Osteocyte (in vitro differentiated cells): Measurements from ENCODE around the gene CWC25. TPM values are rescaled to one million over a fixed set of nuclear protein-coding genes. Genes with fewer than 3 reads are reported as not detected.

Experiments used
- DNase-seq: peaks from one replicate; pipeline ENCODE4 v3.0.0; 2021; ENCODE audit warnings: mixed read lengths; ENCODE audit not compliant: unreplicated experiment; ENCODE audit errors: extremely low spot score
- H3K27ac Mint-ChIP-seq: one replicate; pipeline ENCODE4 v1.8.0; 2021; ENCODE audit warnings: mild to moderate bottlenecking, mixed read lengths; ENCODE audit not compliant: unreplicated experiment
- H3K27me3 Mint-ChIP-seq: one replicate; pipeline ENCODE4 v1.8.0; 2021; ENCODE audit warnings: mixed read lengths; ENCODE audit not compliant: unreplicated experiment
- H3K36me3 Mint-ChIP-seq: one replicate; pipeline ENCODE4 v1.8.0; 2021; ENCODE audit warnings: mixed read lengths; ENCODE audit not compliant: unreplicated experiment
- H3K4me1 Mint-ChIP-seq: one replicate; pipeline ENCODE4 v1.8.0; 2021; ENCODE audit warnings: mixed read lengths; ENCODE audit not compliant: unreplicated experiment
- H3K4me3 Mint-ChIP-seq: one replicate; pipeline ENCODE4 v1.8.0; 2021; ENCODE audit warnings: mild to moderate bottlenecking, moderate library complexity, mixed read lengths; ENCODE audit not compliant: unreplicated experiment
- H3K9me3 Mint-ChIP-seq: one replicate; pipeline ENCODE4 v1.8.0; 2021; ENCODE audit warnings: mixed read lengths; ENCODE audit not compliant: unreplicated experiment
- CTCF ChIP-seq: fragments of 200-600 bp; sonication (generic); IDR thresholded peaks from 2 replicates; pipeline ENCODE4 v1.5.0; 2021; ENCODE audit warnings: antibody characterized with exemption, mild to moderate bottlenecking, moderate library complexity
- total RNA-seq: library from RNA; stranded (reverse); gene quantifications from 2 replicates; pipeline ENCODE4 v1.2.1, GENCODE V29; 2021

Gene CWC25
- total RNA-seq, 1 donor from 2014 or later = 17.2 TPM

- peak overlapping the region; percentile 19 for H3K27ac Mint-ChIP-seq
- no peaks in the 10 kb centered on the region for H3K9me3 Mint-ChIP-seq
- no peak for TF ChIP-seq CTCF
- peak overlapping the region; percentile 98 for H3K4me3 Mint-ChIP-seq
- no peak for DNase-seq
- H3K4me1 Mint-ChIP-seq = peaks cover 38% of the 10 kb centered on the region
- peaks cover 51% of the 10 kb centered on the region for H3K36me3 Mint-ChIP-seq
- H3K27me3 Mint-ChIP-seq = no peaks in the 10 kb centered on the region
Observed at GRCh38 chr17:38850374-38850773, 25.3 kb upstream of the CWC25 start.

- DNase-seq = no peak
- TF ChIP-seq CTCF = no peak
- H3K9me3 Mint-ChIP-seq = no peaks in the 10 kb centered on the region
- H3K27ac Mint-ChIP-seq = no peak overlapping the region
- no peak overlapping the region for H3K4me3 Mint-ChIP-seq
- H3K4me1 Mint-ChIP-seq = peaks cover 37% of the 10 kb centered on the region
- H3K36me3 Mint-ChIP-seq = peaks cover 51% of the 10 kb centered on the region
- H3K27me3 Mint-ChIP-seq = no peaks in the 10 kb centered on the region
Observed at GRCh38 chr17:38848939-38849605, 24.0 kb upstream of the CWC25 start.

- Mint-ChIP-seq H3K36me3 (peaks cover 51% of the 10 kb centered on the region), H3K9me3 (no peaks in the 10 kb centered on the region), H3K4me3 (no peak overlapping the region), H3K4me1 (peaks cover 33% of the 10 kb centered on the region), H3K27ac (no peak overlapping the region), H3K27me3 (no peaks in the 10 kb centered on the region)
- DNase-seq = no peak
- TF ChIP-seq CTCF = no peak
Observed at GRCh38 chr17:38848557-38848891, 23.4 kb upstream of the CWC25 start.

- Mint-ChIP-seq H3K9me3 (no peaks in the 10 kb centered on the region), H3K4me1 (peaks cover 1% of the 10 kb centered on the region), H3K4me3 (no peak overlapping the region), H3K27ac (peak overlapping the region; percentile 45), H3K27me3 (no peaks in the 10 kb centered on the region), H3K36me3 (peaks cover 14% of the 10 kb centered on the region)
- no peak for DNase-seq
- no peak for TF ChIP-seq CTCF
Observed at GRCh38 chr17:38844261-38844757, 19.2 kb upstream of the CWC25 start.

GRCh38 chr17:38825762-38826247 lies 684 bp upstream of the CWC25 start:
- TF ChIP-seq CTCF = no peak
- H3K27me3 Mint-ChIP-seq = peaks cover 4% of the 10 kb centered on the region
- DNase-seq = no peak
- H3K9me3 Mint-ChIP-seq = no peaks in the 10 kb centered on the region
- H3K27ac Mint-ChIP-seq = peak overlapping the region; percentile 100
- peak overlapping the region; percentile 98 for H3K4me3 Mint-ChIP-seq
- peaks cover 24% of the 10 kb centered on the region for H3K4me1 Mint-ChIP-seq
- peaks cover 3% of the 10 kb centered on the region for H3K36me3 Mint-ChIP-seq
